Neural cell (in vitro differentiated cells): ENCODE measurements around the gene RIOK2. TPM values are rescaled to one million over a fixed set of nuclear protein-coding genes. Genes with fewer than 3 reads are reported as not detected.

Experiments used
- H2AFZ ChIP-seq: fragments of 200-600, 300-800 bp; sonication (generic), shearing (Covaris generic); 2 replicates; pipeline ENCODE4 v1.6.0; 2014; ENCODE audit warnings: low read depth, mild to moderate bottlenecking, antibody characterized with exemption, low read length, moderate library complexity
- H3F3A ChIP-seq: fragments of 200-600 bp; shearing (Covaris generic); 2 replicates; pipeline ENCODE4 v1.6.1; 2016; ENCODE audit warnings: mild to moderate bottlenecking, moderate library complexity, mixed read lengths, antibody characterized with exemption, low read length; ENCODE audit not compliant: insufficient read depth, poor library complexity, severe bottlenecking
- H3K27ac ChIP-seq: fragments of 200-600, 300-800 bp; sonication (generic), shearing (Covaris generic); 2 replicates; pipeline ENCODE4 v1.5.1; 2014; ENCODE audit warnings: mild to moderate bottlenecking, low read length, moderate library complexity
- H3K27me3 ChIP-seq: fragments of 300-800, 200-600 bp; sonication (generic), shearing (Covaris generic); 2 replicates; pipeline ENCODE4 v1.6.0; 2014; ENCODE audit warnings: mild to moderate bottlenecking, low read depth, low read length, moderate library complexity; ENCODE audit not compliant: insufficient read depth
- H3K36me3 ChIP-seq: fragments of 300-800, 200-600 bp; sonication (generic), shearing (Covaris generic); 2 replicates; pipeline ENCODE4 v1.5.1; 2014; ENCODE audit warnings: mild to moderate bottlenecking, antibody characterized with exemption, low read length, moderate library complexity; ENCODE audit not compliant: insufficient read depth
- H3K4me2 ChIP-seq: fragments of 300-800, 200-600 bp; sonication (generic), shearing (Covaris generic); 2 replicates; pipeline ENCODE4 v1.6.0; 2014; ENCODE audit warnings: mild to moderate bottlenecking, low read length
- H3K4me3 ChIP-seq: fragments of 300-800, 200-600 bp; sonication (generic), shearing (Covaris generic); 2 replicates; pipeline ENCODE4 v1.5.1; 2014; ENCODE audit warnings: mild to moderate bottlenecking, low read length, moderate library complexity
- H3K79me2 ChIP-seq: fragments of 200-600 bp; shearing (Covaris generic); replicated peaks from 2 replicates; pipeline ENCODE4 v1.6.0; 2014; ENCODE audit warnings: mild to moderate bottlenecking, low read length, moderate library complexity; ENCODE audit not compliant: insufficient read depth
- H3K9ac ChIP-seq: fragments of 300-800, 200-600 bp; sonication (generic), shearing (Covaris generic); 2 replicates; pipeline ENCODE4 v1.6.1; 2016; ENCODE audit warnings: mild to moderate bottlenecking, low read length, mixed read lengths
- H3K9me2 ChIP-seq: fragments of 200-600 bp; shearing (Covaris generic); 2 replicates; pipeline ENCODE4 v1.6.1; 2016; ENCODE audit warnings: mild to moderate bottlenecking, low read length, mixed read lengths; ENCODE audit not compliant: insufficient read depth
- H3K9me3 ChIP-seq: fragments of 200-600, 300-800 bp; sonication (generic), shearing (Covaris generic); 2 replicates; pipeline ENCODE4 v1.6.1; 2016; ENCODE audit warnings: mild to moderate bottlenecking, mixed run types, low read length, moderate library complexity, mixed read lengths
- H4K20me1 ChIP-seq: fragments of 200-600 bp; shearing (Covaris generic); 2 replicates; pipeline ENCODE4 v1.6.1; 2016; ENCODE audit warnings: mild to moderate bottlenecking, mixed run types; ENCODE audit not compliant: insufficient read depth
- EP300 ChIP-seq: fragments of 450-650 bp; conservative IDR thresholded peaks from 2 replicates; pipeline ENCODE4 v1.6.1; 2014; ENCODE audit warnings: antibody characterized with exemption, mild to moderate bottlenecking, moderate library complexity; ENCODE audit not compliant: poor library complexity, severe bottlenecking
- EZH2 ChIP-seq: fragments of 200-600, 300-800 bp; shearing (Covaris generic), sonication (generic); IDR thresholded peaks from 2 replicates; pipeline ENCODE4 v1.6.1; 2014; ENCODE audit warnings: antibody characterized with exemption, low read length, borderline replicate concordance, mild to moderate bottlenecking; ENCODE audit not compliant: insufficient read depth, poor library complexity, severe bottlenecking
- MXI1 ChIP-seq: fragments of 450-650 bp; conservative IDR thresholded peaks from 2 replicates; pipeline ENCODE4 v1.6.1; 2014; ENCODE audit warnings: antibody characterized with exemption, mild to moderate bottlenecking; ENCODE audit not compliant: poor library complexity, severe bottlenecking
- POLR2AphosphoS5 ChIP-seq: IDR thresholded peaks from 2 replicates; pipeline ENCODE4 v1.6.1; 2012
- RAD21 ChIP-seq: fragments of 450-650 bp; conservative IDR thresholded peaks from 2 replicates; pipeline ENCODE4 v1.6.1; 2014; ENCODE audit warnings: antibody characterized with exemption, mild to moderate bottlenecking, moderate library complexity
- REST ChIP-seq: IDR thresholded peaks from 2 replicates; pipeline ENCODE4 v1.6.1; 2012; ENCODE audit warnings: borderline replicate concordance
- SMC3 ChIP-seq: fragments of 450-650 bp; conservative IDR thresholded peaks from 2 replicates; pipeline ENCODE4 v1.6.1; 2014; ENCODE audit warnings: antibody characterized with exemption, mild to moderate bottlenecking, moderate library complexity; ENCODE audit not compliant: poor library complexity
- TAF1 ChIP-seq: IDR thresholded peaks from 2 replicates; pipeline ENCODE4 v1.6.1; 2012; ENCODE audit warnings: low read depth
- polyA plus RNA-seq: library from polyadenylated mRNA; depleted of rRNA; stranded (reverse); fragments of >200 nt; gene quantifications from 2 replicates; pipeline ENCODE4 v1.2.3, GENCODE V29; 2014
- TF ChIP-seq, protein P1 (sequence below): fragments of 450-650 bp; IDR thresholded peaks from 2 replicates; pipeline ENCODE4 v1.5.1; 2014; ENCODE audit warnings: antibody characterized with exemption, mild to moderate bottlenecking, moderate library complexity; ENCODE audit not compliant: poor library complexity, severe bottlenecking

Gene RIOK2
- polyA plus RNA-seq, 1 donor from 2014 or later, result 17.4 TPM

GRCh38 chr5:97172227-97172626, 10.8 kb downstream of the RIOK2 start:
- Histone ChIP-seq H3K79me2 (no peaks in the 10 kb centered on the region), H2AFZ (no peak overlapping the region), H3K27ac (no peak overlapping the region), H3K4me2 (no peak overlapping the region), H4K20me1 (no peaks in the 10 kb centered on the region), H3K36me3 (peaks cover 3% of the 10 kb centered on the region), H3K9me3 (no peaks in the 10 kb centered on the region), H3K9ac (no peak overlapping the region), H3K9me2 (no peaks in the 10 kb centered on the region), H3K4me3 (no peak overlapping the region), H3K27me3 (no peaks in the 10 kb centered on the region), H3F3A (no peaks in the 10 kb centered on the region)
- no peak for TF ChIP-seq REST
- no peak for TF ChIP-seq SMC3
- TF ChIP-seq EZH2, result no peak

GRCh38 chr5:97171703-97172102, 11.3 kb downstream of the RIOK2 start:
- Histone ChIP-seq H4K20me1 (no peaks in the 10 kb centered on the region), H3K4me2 (no peak overlapping the region), H3K27ac (no peak overlapping the region), H3K4me3 (no peak overlapping the region), H3K36me3 (peaks cover 3% of the 10 kb centered on the region), H3K9ac (no peak overlapping the region), H2AFZ (no peak overlapping the region), H3K27me3 (no peaks in the 10 kb centered on the region), H3F3A (no peaks in the 10 kb centered on the region), H3K9me2 (no peaks in the 10 kb centered on the region), H3K79me2 (no peaks in the 10 kb centered on the region), H3K9me3 (no peaks in the 10 kb centered on the region)
- TF ChIP-seq MXI1, result no peak
- no peak for TF ChIP-seq EZH2
- TF ChIP-seq POLR2AphosphoS5, result no peak
- TF ChIP-seq RAD21, result no peak
- TF ChIP-seq, protein P1, sequence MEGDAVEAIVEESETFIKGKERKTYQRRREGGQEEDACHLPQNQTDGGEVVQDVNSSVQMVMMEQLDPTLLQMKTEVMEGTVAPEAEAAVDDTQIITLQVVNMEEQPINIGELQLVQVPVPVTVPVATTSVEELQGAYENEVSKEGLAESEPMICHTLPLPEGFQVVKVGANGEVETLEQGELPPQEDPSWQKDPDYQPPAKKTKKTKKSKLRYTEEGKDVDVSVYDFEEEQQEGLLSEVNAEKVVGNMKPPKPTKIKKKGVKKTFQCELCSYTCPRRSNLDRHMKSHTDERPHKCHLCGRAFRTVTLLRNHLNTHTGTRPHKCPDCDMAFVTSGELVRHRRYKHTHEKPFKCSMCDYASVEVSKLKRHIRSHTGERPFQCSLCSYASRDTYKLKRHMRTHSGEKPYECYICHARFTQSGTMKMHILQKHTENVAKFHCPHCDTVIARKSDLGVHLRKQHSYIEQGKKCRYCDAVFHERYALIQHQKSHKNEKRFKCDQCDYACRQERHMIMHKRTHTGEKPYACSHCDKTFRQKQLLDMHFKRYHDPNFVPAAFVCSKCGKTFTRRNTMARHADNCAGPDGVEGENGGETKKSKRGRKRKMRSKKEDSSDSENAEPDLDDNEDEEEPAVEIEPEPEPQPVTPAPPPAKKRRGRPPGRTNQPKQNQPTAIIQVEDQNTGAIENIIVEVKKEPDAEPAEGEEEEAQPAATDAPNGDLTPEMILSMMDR, result no peak
- no peak for TF ChIP-seq SMC3
- no peak for TF ChIP-seq REST
- TF ChIP-seq EP300, result no peak
- TF ChIP-seq TAF1, result no peak
